ENCODE measurements around the gene CORT. TPM values are rescaled to one million over a fixed set of nuclear protein-coding genes. Genes with fewer than 3 reads are reported as not detected.
A peak's percentile ranks its signal among the peaks of the same experiment; 100 is the strongest.

The CORT gene
- total and polyA plus RNA-seq, 10 of the 15 experiments (the other 5 are each of a cell fraction or from before 2014, with no cell fraction given) = 0.09 to 0.49 (median 0.23) TPM; not detected in 1

DNA sequence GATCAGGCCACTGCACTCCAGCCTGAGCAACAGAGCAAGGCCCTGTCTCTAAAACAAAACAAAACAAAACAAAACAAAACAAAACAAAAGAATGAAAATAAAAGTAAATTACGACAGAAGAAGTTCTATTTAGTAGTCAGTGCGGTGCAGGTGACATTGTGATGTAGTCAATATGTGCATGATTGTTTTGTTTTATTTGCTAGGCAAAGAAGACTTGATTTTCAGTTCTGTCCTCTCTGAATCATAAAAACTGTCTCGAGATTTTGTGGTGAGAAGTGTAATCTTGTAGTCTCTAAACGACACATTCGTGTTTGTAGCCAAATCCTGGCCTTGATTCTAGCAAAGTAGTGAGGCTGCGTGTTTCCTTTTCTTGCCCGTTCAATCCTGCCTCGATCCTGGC is 48.4 kb downstream of the CORT start:
- Histone ChIP-seq H3K9me3 (replicated peaks; ENCODE audit: control insufficient read depth, insufficient read depth, low read length) (no peaks in the 10 kb centered on the region), H3K27ac (ENCODE audit: control insufficient read depth, insufficient read depth) (peak overlapping the region; percentile 22; the same call in 1 of the 2 replicates), H4K20me1 (ENCODE audit: control insufficient read depth, insufficient read depth) (no peaks in the 10 kb centered on the region), H3K9ac (ENCODE audit: control insufficient read depth, insufficient read depth, low read length) (no peak overlapping the region), H3K27me3 (replicated peaks in 1 of 2; ENCODE audit: control insufficient read depth in 2 of 2, insufficient read depth in 2 of 2, low read length in 1 of 2) (no peaks in the 10 kb centered on the region), H3K36me3 (ENCODE audit: control insufficient read depth in 2 of 2, insufficient read depth in 2 of 2, low read length in 1 of 2) (peaks cover 3 to 12% of the 10 kb centered on the region in 2 experiments; a peak in 3 of 4 replicates), H3K4me1 (ENCODE audit: control insufficient read depth, insufficient read depth, low read length) (peaks cover 30% of the 10 kb centered on the region), H3K79me2 (ENCODE audit: control insufficient read depth, insufficient read depth, low read length) (peaks cover 35% of the 10 kb centered on the region), H3K4me3 (peak overlapping the region; percentile 26; the same call in 1 of the 2 replicates), H3K4me2 (ENCODE audit: control insufficient read depth, insufficient read depth) (no peak overlapping the region), H2AFZ (ENCODE audit: control insufficient read depth, low read depth, low read length) (no peak overlapping the region)
- intact Hi-C loops (cut with micrococcal nuclease; ENCODE audit: unreplicated experiment) = no loop called here
- SMC1A ChIA-PET (ENCODE audit: uncharacterized antibody, unreplicated experiment) = interaction anchor here (1.2 to 6.4 kb wide), 4 partner anchors 11 to 539 kb away, joined by 3 to 71 read pairs (median 8); no protein-coding TSS in a partner anchor
- peak; percentile 5; the same call in 2 of the 3 replicates for ATAC-seq
- CTCF ChIA-PET = interaction anchor here (0.5 to 12.5 kb wide), 11 partner anchors 9 to 453 kb away, joined by 3 to 292 read pairs (median 4); partner anchors contain the start of gene CENPS
- no peak for DNase-seq (ENCODE audit: low read depth, low spot score)
- WGBS (ENCODE audit: insufficient coverage, insufficient replicate concordance, low lambda C conversion rate, missing lambda C conversion rate) = 42% methylated on average over 8 of the region's 8 CpGs
- POLR2A ChIA-PET = interaction anchor here (0.5 to 1.8 kb wide), 2 partner anchors 10 to 1487 kb away, joined by 4 to 5 read pairs; no protein-coding TSS in a partner anchor
- no peak for FAIRE-seq
- RAD21 ChIA-PET (ENCODE audit: unreplicated experiment) = interaction anchor here (1.4 kb wide), 1 partner anchor 68 kb away, joined by 4 read pairs; the partner anchor contains the start of gene CENPS
- no TSS peak for BruUV-seq (replicated peaks)
- in situ Hi-C loops (cut with MboI) = no loop called here
- TF ChIP-seq, protein P1, sequence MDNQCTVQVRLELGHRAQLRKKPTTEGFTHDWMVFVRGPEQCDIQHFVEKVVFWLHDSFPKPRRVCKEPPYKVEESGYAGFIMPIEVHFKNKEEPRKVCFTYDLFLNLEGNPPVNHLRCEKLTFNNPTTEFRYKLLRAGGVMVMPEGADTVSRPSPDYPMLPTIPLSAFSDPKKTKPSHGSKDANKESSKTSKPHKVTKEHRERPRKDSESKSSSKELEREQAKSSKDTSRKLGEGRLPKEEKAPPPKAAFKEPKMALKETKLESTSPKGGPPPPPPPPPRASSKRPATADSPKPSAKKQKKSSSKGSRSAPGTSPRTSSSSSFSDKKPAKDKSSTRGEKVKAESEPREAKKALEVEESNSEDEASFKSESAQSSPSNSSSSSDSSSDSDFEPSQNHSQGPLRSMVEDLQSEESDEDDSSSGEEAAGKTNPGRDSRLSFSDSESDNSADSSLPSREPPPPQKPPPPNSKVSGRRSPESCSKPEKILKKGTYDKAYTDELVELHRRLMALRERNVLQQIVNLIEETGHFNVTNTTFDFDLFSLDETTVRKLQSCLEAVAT (IDR thresholded peaks at IDR 0.05) = 0 out of 2 replicates have a peak, but pooled peaks have one; percentile 21
- TF ChIP-seq, protein P2, sequence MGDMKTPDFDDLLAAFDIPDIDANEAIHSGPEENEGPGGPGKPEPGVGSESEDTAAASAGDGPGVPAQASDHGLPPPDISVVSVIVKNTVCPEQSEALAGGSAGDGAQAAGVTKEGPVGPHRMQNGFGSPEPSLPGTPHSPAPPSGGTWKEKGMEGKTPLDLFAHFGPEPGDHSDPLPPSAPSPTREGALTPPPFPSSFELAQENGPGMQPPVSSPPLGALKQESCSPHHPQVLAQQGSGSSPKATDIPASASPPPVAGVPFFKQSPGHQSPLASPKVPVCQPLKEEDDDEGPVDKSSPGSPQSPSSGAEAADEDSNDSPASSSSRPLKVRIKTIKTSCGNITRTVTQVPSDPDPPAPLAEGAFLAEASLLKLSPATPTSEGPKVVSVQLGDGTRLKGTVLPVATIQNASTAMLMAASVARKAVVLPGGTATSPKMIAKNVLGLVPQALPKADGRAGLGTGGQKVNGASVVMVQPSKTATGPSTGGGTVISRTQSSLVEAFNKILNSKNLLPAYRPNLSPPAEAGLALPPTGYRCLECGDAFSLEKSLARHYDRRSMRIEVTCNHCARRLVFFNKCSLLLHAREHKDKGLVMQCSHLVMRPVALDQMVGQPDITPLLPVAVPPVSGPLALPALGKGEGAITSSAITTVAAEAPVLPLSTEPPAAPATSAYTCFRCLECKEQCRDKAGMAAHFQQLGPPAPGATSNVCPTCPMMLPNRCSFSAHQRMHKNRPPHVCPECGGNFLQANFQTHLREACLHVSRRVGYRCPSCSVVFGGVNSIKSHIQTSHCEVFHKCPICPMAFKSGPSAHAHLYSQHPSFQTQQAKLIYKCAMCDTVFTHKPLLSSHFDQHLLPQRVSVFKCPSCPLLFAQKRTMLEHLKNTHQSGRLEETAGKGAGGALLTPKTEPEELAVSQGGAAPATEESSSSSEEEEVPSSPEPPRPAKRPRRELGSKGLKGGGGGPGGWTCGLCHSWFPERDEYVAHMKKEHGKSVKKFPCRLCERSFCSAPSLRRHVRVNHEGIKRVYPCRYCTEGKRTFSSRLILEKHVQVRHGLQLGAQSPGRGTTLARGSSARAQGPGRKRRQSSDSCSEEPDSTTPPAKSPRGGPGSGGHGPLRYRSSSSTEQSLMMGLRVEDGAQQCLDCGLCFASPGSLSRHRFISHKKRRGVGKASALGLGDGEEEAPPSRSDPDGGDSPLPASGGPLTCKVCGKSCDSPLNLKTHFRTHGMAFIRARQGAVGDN (IDR thresholded peaks at IDR 0.05) = 0 out of 2 replicates have a peak, but pooled peaks have one; percentile 27
- no peak for TF ChIP-seq POLR2AphosphoS2 (IDR thresholded peaks at IDR 0.05; ENCODE audit: low read depth, low read length)

Other genes starting within 250 kb of the CORT start
- gene KIF1B, start 239.5 kb upstream of the CORT start, total RNA-seq (2014; rRNA removed) = 10.5 and 10.6 TPM in 2 replicates
- 10.6 and 12.3 TPM in 2 replicates for gene KIF1B, start 239.5 kb upstream of the CORT start, total RNA-seq (2014; rRNA removed; fragmentation: Illumina TruSeq; extraction: Trizol)
- gene KIF1B, start 239.5 kb upstream of the CORT start, total RNA-seq (2021) = 13.3 and 16.5 TPM in 2 replicates
- gene KIF1B, start 239.5 kb upstream of the CORT start, polyA plus RNA-seq (2011; rRNA removed) = 7.5 and 9.0 TPM in 2 replicates
- 14.0 and 17.8 TPM in 2 replicates for gene KIF1B, start 239.5 kb upstream of the CORT start, polyA plus RNA-seq (2014; fragmentation: Illumina TruSeq; extraction: Trizol)
- 1 to 10 TPM; 2.1 to 2.2 TPM for gene KIF1B, start 239.5 kb upstream of the CORT start, polyA plus RNA-seq (2014; fragmentation: Nextera tagmentation; extraction: Ambion mirVana)
- 7.9 and 8.5 TPM in 2 replicates for gene KIF1B, start 239.5 kb upstream of the CORT start, polyA plus RNA-seq (2014; rRNA removed)
- gene KIF1B, start 239.5 kb upstream of the CORT start, polyA plus RNA-seq (2016; fragmentation: Nextera tagmentation; extraction: Ambion mirVana) = 1 to 10 TPM; 2.6 to 7.4 TPM
- gene PGD, start 51.0 kb upstream of the CORT start, total RNA-seq (2014; rRNA removed) = 149 and 151 TPM in 2 replicates
- 126 and 129 TPM in 2 replicates for gene PGD, start 51.0 kb upstream of the CORT start, total RNA-seq (2014; rRNA removed; fragmentation: Illumina TruSeq; extraction: Trizol)
- gene PGD, start 51.0 kb upstream of the CORT start, total RNA-seq (2021) = 199 and 201 TPM in 2 replicates
- 76.0 and 108 TPM in 2 replicates for gene PGD, start 51.0 kb upstream of the CORT start, polyA plus RNA-seq (2011; rRNA removed)
- 262 and 279 TPM in 2 replicates for gene PGD, start 51.0 kb upstream of the CORT start, polyA plus RNA-seq (2014; fragmentation: Illumina TruSeq; extraction: Trizol)
- gene PGD, start 51.0 kb upstream of the CORT start, polyA plus RNA-seq (2014; fragmentation: Nextera tagmentation; extraction: Ambion mirVana) = 100 to 1,000 TPM; 152 to 190 TPM
- gene PGD, start 51.0 kb upstream of the CORT start, polyA plus RNA-seq (2014; rRNA removed) = 138 and 152 TPM in 2 replicates
- gene PGD, start 51.0 kb upstream of the CORT start, polyA plus RNA-seq (2016; fragmentation: Nextera tagmentation; extraction: Ambion mirVana) = 100 to 1,000 TPM; 193 to 196 TPM
- 10.5 and 13.3 TPM in 2 replicates for gene CENPS, start 19.6 kb upstream of the CORT start, total RNA-seq (2014; rRNA removed)
- 20.7 and 21.7 TPM in 2 replicates for gene CENPS, start 19.6 kb upstream of the CORT start, total RNA-seq (2014; rRNA removed; fragmentation: Illumina TruSeq; extraction: Trizol)
- gene CENPS, start 19.6 kb upstream of the CORT start, total RNA-seq (2021) = 16.3 and 17.7 TPM in 2 replicates
- 9.4 and 15.0 TPM in 2 replicates for gene CENPS, start 19.6 kb upstream of the CORT start, polyA plus RNA-seq (2011; rRNA removed)
- 13.3 and 15.8 TPM in 2 replicates for gene CENPS, start 19.6 kb upstream of the CORT start, polyA plus RNA-seq (2014; fragmentation: Illumina TruSeq; extraction: Trizol)
- 10 to 100 TPM; 10.9 to 17.5 TPM for gene CENPS, start 19.6 kb upstream of the CORT start, polyA plus RNA-seq (2014; fragmentation: Nextera tagmentation; extraction: Ambion mirVana)
- 13.7 and 14.3 TPM in 2 replicates for gene CENPS, start 19.6 kb upstream of the CORT start, polyA plus RNA-seq (2014; rRNA removed)
- gene CENPS, start 19.6 kb upstream of the CORT start, polyA plus RNA-seq (2016; fragmentation: Nextera tagmentation; extraction: Ambion mirVana) = 10 to 100 TPM; 46.2 to 51.7 TPM
- 41.2 and 43.3 TPM in 2 replicates for gene DFFA, start 22.5 kb downstream of the CORT start, total RNA-seq (2014; rRNA removed)
- 43.0 and 49.2 TPM in 2 replicates for gene DFFA, start 22.5 kb downstream of the CORT start, total RNA-seq (2014; rRNA removed; fragmentation: Illumina TruSeq; extraction: Trizol)
- 56.0 and 56.4 TPM in 2 replicates for gene DFFA, start 22.5 kb downstream of the CORT start, total RNA-seq (2021)
- 32.8 and 38.1 TPM in 2 replicates for gene DFFA, start 22.5 kb downstream of the CORT start, polyA plus RNA-seq (2011; rRNA removed)
- gene DFFA, start 22.5 kb downstream of the CORT start, polyA plus RNA-seq (2014; fragmentation: Illumina TruSeq; extraction: Trizol) = 31.7 and 37.4 TPM in 2 replicates
- gene DFFA, start 22.5 kb downstream of the CORT start, polyA plus RNA-seq (2014; fragmentation: Nextera tagmentation; extraction: Ambion mirVana) = 10 to 100 TPM; 55.6 to 57.3 TPM
- 36.1 and 41.1 TPM in 2 replicates for gene DFFA, start 22.5 kb downstream of the CORT start, polyA plus RNA-seq (2014; rRNA removed)
- gene DFFA, start 22.5 kb downstream of the CORT start, polyA plus RNA-seq (2016; fragmentation: Nextera tagmentation; extraction: Ambion mirVana) = 10 to 100 TPM; 78.8 to 83.8 TPM
- gene PEX14, start 24.9 kb downstream of the CORT start, total RNA-seq (2014; rRNA removed) = 14.1 and 14.6 TPM in 2 replicates
- gene PEX14, start 24.9 kb downstream of the CORT start, total RNA-seq (2014; rRNA removed; fragmentation: Illumina TruSeq; extraction: Trizol) = 7.6 and 11.3 TPM in 2 replicates
- gene PEX14, start 24.9 kb downstream of the CORT start, total RNA-seq (2021) = 21.5 and 21.9 TPM in 2 replicates
- gene PEX14, start 24.9 kb downstream of the CORT start, polyA plus RNA-seq (2011; rRNA removed) = 4.0 and 6.0 TPM in 2 replicates
- gene PEX14, start 24.9 kb downstream of the CORT start, polyA plus RNA-seq (2014; fragmentation: Illumina TruSeq; extraction: Trizol) = 3.3 and 10.7 TPM in 2 replicates
- gene PEX14, start 24.9 kb downstream of the CORT start, polyA plus RNA-seq (2014; fragmentation: Nextera tagmentation; extraction: Ambion mirVana) = 1 to 10 TPM; 1.4 to 1.5 TPM
- 12.8 and 15.6 TPM in 2 replicates for gene PEX14, start 24.9 kb downstream of the CORT start, polyA plus RNA-seq (2014; rRNA removed)
- 10 to 100 TPM; 20.6 to 23.2 TPM for gene PEX14, start 24.9 kb downstream of the CORT start, polyA plus RNA-seq (2016; fragmentation: Nextera tagmentation; extraction: Ambion mirVana)